Raji (cell line): ENCODE data around the gene MORN3.

Source experiments
- POLR2A ChIP-seq: IDR thresholded peaks from 2 replicates; pipeline ENCODE4 v1.6.1; 2011; ENCODE audit warnings: low read depth, low read length, control low read depth; ENCODE audit not compliant: insufficient read depth

The MORN3 gene, protein sequence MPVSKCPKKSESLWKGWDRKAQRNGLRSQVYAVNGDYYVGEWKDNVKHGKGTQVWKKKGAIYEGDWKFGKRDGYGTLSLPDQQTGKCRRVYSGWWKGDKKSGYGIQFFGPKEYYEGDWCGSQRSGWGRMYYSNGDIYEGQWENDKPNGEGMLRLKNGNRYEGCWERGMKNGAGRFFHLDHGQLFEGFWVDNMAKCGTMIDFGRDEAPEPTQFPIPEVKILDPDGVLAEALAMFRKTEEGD

DNA sequence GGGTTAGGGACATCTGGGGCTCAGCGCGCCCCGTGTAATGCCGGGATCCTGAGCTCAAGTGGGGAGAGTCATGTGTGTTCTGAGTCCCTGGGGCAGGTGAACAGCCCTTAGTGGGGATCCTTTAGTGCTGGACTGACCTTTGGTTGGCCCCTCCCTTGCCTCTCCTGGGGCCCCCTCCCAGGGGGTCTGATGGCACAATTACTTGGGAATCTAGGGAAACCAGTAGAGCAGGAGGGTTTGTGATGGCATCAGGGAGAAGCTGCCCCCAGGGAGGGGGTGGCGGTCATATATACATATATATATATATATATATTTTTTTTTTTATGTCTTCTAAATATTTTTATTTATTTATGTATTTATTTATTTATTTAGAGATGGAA lies at the start of gene MORN3:
MORN3 (minus strand) TSS at position 134 of the 380 bp plus-strand sequence. CDS start 171 bp downstream, outside the sequence.
- no peak for TF ChIP-seq POLR2A

DNA sequence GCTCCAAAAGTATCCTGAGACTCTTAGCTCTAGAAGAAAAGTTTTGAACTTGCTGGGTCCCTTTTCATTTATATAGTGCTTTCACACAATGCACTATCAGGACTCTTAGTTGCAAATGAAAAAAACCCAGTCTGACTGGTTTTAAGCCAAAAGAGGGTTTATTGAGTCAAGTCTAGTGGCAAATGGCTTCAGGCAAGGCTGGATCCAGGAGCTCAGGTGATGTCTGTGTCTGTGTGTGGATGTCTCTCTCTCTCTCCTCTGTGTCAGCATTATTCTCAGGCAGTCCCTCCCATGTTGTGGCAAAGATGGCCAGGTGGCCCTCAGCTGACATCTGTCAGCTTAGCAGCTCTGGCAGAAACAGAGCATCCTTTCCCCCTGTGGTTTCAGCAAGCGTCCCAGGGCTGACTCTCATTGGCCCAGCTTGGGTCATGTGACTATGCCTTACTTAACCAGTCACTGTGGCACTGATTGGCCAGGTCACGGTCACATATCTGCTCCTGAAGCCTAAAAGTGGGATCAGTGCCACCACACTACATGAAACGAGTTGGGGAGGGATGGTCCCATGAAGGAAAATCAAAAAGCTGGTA lies 49.3 kb upstream of the MORN3 start:
- TF ChIP-seq POLR2A, result no peak

DNA sequence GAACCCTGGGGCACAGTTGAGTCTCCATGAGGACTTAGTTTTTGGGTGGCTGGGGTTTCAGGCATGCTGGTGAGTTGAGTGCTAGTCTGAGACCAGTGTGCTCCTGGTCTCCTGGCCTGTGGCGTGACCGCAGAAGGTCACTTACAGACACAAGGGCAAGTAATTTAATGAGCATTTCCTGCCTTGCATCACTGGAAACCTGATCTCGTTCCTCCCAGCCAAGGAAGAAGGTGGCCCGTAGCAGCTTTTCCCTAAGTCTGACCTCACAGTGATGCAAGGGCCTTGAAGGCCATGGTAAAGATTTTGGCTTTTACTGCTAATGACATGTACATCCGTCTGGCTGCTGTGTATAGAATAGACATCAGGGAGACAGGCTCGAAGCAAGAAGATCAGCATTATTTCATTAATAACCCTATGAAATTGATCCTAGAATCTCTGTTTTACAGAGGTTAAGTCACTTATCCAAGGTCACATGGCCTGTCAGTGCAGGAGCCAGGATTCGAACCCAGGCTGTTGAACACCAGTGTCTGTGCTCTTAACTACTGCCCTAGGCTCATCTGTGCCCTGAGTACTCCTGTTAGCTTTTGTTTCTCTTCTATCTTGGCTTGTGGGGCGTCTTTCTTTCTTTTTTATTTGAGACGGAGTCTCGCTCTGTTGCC lies 47.7 kb upstream of the MORN3 start:
- TF ChIP-seq POLR2A, result no peak

DNA sequence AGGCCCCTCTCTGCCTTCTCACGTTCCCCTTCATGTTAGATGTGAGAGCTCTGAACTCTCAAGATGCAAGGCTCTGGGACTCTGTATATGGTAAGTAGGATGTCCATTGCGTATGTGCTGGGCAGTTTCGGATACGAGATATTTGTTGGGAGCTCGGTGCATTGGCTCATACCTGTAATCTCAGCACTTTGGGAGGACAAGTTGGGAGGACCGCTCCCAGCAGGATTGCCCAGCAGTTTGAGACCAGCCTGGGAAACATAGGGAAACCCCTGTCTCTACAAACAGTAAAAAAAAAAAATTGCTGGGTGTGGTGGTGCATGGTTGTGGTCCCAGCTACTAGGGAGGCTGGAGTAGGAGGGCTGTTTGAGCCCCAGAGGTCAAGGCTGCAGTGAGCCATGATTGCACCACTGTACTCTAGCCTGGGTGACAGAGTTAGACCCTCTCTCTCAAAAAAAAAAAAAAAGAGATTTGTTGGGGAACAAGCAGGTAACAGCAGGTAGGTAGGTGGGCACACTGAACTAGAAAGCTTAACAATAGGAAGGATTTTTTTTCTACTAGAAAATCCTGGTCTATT lies 46.5 kb upstream of the MORN3 start:
- no peak for TF ChIP-seq POLR2A

DNA sequence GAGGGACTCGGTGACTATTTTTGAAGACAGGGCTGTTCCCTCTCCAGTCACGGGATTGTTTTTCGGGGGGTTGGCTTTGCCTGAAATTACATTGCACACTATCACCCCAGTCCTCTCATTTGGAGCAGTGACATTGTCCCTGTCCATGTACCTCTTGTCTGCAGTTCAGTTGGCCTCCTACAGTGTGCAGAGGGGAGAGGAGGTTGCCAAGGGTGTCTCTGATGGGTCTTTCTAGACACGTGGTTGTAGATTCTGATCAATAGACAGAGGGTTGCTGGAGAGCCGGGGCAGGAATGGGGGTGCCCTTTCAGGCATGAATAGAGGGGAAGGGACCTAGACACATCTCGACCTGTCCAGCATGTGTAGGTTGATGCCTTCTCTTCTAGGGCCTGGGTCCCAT lies 44.3 kb upstream of the MORN3 start:
- TF ChIP-seq POLR2A, result no peak

DNA sequence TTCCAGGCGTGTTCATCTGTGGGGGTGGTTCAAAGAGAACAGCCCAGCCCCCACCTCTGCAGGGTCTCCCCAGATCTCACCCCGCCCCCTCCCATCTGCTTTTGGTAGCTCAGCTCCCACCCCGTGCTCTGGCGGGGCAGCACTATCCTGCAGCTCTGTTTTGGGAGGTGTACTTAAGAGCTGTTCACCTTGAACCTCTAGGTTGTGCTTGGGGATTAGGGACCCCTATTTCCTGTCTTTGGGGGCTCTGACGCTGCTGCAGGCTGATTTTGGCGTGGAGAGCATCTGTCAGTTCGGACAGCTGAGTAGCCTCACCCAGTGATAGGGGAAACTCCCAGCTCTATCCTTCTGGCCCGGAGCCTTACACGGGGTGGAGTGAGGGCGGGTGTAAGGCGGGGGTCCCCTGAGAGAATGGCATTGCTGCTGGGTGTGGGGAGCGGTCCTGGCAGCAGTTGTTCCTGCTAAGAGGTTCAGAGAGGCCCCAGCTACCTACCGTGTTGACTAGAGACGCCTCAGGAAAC lies 43.9 kb upstream of the MORN3 start:
- no peak for TF ChIP-seq POLR2A

DNA sequence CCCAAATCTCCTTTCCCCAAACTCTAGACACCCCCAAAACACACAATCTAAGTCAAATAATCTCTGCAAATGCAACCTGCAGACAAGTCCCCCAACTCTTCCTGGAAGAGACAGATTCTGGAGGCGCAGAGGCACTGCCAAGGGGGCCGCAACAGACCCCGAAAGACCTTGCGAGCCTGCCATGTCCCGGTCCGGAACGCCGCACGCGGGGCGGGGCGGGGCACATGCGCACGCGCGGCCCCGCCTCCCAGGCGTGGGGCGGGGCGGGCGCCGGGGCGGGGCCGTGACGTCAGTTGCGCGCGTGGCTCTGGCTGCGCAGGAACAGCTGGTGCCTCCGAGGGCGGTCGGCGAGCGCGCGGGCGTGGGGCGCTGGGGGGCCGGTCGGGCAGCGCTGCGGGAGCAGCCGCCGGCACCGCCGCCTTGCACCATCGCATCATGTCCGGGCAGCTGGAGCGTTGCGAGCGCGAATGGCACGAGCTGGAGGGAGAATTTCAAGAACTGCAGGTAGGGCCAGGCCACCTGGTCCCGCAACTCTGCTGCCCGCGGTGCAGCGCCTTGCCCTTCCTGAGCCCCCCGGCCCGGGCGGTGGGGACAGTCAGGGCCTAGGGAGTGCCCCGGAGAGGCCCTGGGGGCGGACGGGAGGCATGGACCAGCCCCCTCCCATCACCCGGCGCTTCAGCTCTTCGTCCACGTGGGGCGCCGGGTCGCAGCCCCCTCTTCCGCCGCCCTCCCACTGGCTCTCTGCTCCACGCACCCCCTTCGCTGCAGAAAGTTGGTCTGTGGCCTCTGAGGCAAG lies 43.2 kb upstream of the MORN3 start, which contains the start of gene TMEM120B:
TMEM120B (plus strand) TSS at position 292 of the 796 bp plus-strand sequence; CDS start at position 436, 144 bp downstream.
- peak; percentile 74 for TF ChIP-seq POLR2A

DNA sequence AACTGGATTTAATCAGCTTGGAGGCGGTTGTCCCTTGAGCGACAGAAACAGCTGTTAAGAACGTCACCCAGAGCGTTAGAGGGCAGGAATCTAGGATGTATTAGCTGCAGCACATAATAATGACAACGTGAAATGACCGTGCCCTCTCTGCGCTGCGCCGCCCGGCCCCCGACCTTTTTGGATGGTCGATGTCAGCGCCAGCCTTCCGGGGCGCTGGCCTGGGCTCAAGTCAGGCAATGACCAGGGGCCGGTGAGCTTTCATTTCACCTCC lies 42.7 kb upstream of the MORN3 start:
- TF ChIP-seq POLR2A, result no peak

DNA sequence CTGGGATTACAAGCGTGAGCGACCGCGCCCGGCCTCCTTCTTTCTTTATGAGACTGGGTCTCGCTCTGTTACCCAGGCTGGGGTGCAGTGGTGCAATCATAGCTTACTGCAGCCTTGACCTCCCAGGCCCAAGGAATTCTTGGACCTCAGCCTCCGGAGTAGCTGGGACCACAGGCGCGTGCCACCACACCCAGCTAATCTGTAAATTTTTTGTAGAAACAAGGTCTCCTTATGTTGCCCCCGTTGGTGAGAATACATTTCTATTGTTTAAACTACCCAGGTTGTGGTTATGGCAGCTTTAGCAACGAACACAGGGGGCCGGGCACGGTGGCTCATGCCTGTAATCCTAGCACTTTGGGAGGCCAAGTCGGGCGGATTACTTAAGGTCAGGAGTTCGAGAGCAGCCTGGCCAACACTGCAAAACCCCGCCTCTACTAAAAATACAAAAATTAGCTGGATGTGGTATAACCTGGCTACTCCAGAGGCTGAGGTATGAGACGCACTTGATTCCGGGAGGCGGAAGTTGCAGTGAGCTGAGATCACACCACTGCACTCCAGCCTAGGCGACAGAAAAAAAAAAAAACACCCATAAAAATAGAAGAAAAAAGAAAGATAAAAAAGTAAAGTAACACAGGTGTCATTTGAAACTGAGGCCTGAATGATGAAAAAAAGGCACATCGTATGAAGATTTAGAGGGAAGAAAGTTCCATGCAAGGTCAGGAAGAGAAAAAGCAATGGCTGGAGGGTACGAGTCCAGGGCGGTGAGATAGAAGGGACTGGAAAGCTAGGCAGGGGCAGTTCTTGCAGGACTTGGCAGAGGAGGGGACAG lies 42.1 kb upstream of the MORN3 start:
- no peak for TF ChIP-seq POLR2A

DNA sequence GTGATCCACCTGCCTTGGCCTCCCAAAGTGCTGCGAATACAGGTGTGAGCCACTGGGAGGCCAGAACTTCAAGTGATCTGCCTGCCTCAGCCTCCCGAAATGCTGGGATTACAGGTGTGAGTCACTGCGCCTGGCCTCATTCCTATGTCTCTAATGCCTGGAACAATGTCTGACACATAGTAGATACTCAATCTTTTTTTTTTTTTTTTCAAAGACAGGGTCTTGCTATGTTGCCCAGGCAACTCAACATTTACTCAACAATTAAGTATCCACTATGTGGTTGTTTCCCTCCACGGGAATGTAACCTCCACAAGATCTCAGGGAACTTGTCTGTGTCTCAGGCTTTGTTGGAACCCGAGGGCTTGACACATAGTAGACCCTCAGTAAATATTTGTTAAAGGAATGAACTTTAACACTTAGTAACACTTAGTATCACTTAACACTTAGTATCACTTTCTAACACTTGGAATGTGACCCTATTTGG lies 40.1 kb upstream of the MORN3 start:
- TF ChIP-seq POLR2A, result no peak

DNA sequence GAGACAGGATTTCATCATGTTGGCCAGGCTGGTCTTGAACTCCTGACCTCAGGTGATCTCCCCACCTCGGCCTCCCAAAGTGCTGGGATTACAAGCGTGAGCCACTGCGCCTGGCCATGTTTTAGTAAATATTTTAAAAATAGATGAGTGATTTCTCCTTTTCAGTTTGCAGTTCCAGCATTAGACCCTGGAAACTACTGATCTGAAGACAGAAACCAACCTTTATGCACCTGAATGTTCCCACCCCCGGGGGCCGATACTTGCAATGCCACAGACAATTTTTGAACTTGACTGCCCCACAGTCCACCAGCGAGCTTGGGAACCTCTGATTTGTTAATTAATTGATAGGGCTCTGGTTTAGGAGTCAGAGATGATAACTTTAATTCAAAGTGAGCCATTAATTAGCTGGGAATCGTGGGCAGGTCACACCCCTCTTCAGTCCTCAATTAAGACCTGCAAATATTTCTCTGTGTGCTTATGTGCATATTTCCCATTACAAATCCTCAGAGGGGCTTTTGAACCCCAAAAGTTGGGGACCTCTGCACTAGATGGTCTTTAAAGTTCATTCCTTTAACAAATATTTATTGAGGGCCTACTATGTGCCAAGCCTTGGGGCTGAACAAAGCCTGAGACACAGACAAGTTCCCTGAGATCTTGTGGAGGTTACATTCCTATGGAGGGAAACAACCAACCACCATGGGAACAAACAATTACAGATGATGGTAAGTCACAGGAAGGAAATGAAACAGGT lies 39.0 kb upstream of the MORN3 start:
- TF ChIP-seq POLR2A, result no peak

DNA sequence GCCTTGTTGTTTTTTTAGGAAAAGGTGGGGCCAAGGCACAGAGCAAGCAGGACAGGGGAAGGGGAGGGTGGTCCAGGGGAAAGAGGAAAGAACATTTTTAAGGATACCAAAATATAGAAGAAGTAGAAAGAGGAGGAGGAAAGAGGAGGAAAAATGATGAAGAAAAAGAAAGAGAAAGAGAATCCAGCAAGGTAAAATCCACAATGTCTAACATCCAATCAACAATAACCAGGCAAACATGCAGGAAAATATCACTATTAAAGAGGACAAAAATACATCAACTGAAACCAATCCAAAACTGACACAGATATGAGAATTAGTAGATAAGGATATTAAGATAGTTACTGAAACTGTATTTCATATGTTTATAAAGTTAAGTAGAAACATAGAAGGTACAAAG lies 36.1 kb upstream of the MORN3 start:
- no peak for TF ChIP-seq POLR2A

DNA sequence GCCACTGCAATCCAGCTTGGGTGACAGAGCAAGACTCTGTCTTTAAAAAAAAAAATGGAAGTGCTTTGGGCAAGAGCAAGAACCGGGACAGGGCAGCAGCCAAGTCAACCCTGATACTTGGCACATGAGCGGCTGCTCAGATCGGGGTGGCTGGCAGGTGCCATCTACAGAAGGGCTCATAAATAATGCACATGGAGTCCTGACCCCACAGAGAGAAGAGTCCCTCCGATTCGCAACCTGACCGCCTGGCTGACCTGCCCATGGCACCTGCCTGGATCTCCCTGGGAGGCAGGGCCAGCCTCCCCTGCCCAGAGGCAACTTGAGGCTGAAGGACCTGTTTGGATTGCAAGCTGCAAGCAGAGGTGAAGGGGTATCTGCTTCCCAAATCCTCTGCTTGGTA lies 33.5 kb upstream of the MORN3 start:
- no peak for TF ChIP-seq POLR2A

DNA sequence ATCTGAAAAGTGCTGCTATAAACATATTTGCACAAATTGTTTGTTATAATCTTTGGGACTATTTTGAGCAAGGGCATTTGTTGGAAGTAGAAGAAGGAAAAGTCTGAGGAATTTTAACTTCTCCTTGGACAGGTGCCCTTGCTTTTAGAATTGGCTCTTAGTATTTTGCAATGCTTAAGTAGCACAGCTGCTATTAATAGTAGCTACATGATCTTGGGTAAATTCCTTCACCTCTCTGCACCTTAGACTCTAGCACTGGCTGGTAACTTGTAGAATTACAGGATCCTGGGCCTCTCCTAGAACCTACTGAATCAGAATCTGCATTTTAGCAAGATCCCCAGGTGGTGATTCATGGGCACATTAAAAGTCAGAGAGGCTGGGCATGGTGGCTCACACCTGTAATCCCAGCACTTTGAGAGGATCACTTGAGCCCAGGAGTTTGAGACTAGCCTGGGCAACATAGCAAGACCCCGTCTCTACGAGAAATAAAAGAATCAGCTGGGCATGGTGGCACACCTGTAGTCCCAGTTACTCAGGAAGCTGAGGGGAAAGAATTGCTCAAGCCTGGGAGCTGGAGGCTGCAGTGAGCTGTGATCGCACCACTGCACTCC lies 32.3 kb upstream of the MORN3 start:
- TF ChIP-seq POLR2A, result no peak
